ENCODE data around the gene ARPC2.

- TF ChIP-seq SP1 (IDR thresholded peaks at IDR 0.05) (no peak), REST (IDR thresholded peaks at IDR 0.05) (no peak), RAD21 (IDR thresholded peaks at IDR 0.05) (no peak), GABPA (IDR thresholded peaks at IDR 0.05 in 1 of 2, conservative IDR thresholded peaks at IDR 0.05 in 1 of 2) (no peak), TAF1 (conservative IDR thresholded peaks at IDR 0.05) (no peak), FOXA1 (IDR thresholded peaks at IDR 0.05) (no peak), YY1 (IDR thresholded peaks at IDR 0.05) (no peak), JUND (IDR thresholded peaks at IDR 0.05) (no peak), RXRA (IDR thresholded peaks at IDR 0.05) (no peak), EGR1 (IDR thresholded peaks at IDR 0.05; ENCODE audit: low read depth in 2 of 2) (no peak), NR2F2 (IDR thresholded peaks at IDR 0.05) (no peak)
- TF ChIP-seq, protein P1, sequence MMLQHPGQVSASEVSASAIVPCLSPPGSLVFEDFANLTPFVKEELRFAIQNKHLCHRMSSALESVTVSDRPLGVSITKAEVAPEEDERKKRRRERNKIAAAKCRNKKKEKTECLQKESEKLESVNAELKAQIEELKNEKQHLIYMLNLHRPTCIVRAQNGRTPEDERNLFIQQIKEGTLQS (IDR thresholded peaks at IDR 0.05), result no peak
- TF ChIP-seq, protein P2, sequence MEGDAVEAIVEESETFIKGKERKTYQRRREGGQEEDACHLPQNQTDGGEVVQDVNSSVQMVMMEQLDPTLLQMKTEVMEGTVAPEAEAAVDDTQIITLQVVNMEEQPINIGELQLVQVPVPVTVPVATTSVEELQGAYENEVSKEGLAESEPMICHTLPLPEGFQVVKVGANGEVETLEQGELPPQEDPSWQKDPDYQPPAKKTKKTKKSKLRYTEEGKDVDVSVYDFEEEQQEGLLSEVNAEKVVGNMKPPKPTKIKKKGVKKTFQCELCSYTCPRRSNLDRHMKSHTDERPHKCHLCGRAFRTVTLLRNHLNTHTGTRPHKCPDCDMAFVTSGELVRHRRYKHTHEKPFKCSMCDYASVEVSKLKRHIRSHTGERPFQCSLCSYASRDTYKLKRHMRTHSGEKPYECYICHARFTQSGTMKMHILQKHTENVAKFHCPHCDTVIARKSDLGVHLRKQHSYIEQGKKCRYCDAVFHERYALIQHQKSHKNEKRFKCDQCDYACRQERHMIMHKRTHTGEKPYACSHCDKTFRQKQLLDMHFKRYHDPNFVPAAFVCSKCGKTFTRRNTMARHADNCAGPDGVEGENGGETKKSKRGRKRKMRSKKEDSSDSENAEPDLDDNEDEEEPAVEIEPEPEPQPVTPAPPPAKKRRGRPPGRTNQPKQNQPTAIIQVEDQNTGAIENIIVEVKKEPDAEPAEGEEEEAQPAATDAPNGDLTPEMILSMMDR (IDR thresholded peaks at IDR 0.05; ENCODE audit: low read depth, low read length, missing input control), result no peak
- TF ChIP-seq, protein P3, sequence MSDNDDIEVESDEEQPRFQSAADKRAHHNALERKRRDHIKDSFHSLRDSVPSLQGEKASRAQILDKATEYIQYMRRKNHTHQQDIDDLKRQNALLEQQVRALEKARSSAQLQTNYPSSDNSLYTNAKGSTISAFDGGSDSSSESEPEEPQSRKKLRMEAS (IDR thresholded peaks at IDR 0.05), result no peak
Observed at GRCh38 chr2:218260166-218260565, 43.2 kb downstream of the ARPC2 start.
